ENCODE results near the gene ACTG2.
"Not testable (repeated sequence)": the region's sequence is repeated elsewhere in the genome, so short reads cannot be mapped to it uniquely, and the experiment has no call there.

The ACTG2 gene

GRCh38 chr2:73938718-73939352, 46.0 kb downstream of the ACTG2 start:
- no peak for DNase-seq

GRCh38 chr2:73939419-73939818, 46.6 kb downstream of the ACTG2 start:
- peak; percentile 29 for DNase-seq

GRCh38 chr2:73940066-73940465, 47.3 kb downstream of the ACTG2 start:
- DNase-seq, result not testable (repeated sequence)

- no peak for DNase-seq
Measured at GRCh38 chr2:73942664-73943063, 49.9 kb downstream of the ACTG2 start.

- DNase-seq, result no peak
Measured at GRCh38 chr2:73944714-73945113, 51.9 kb downstream of the ACTG2 start.

GRCh38 chr2:73946215-73946614, 53.4 kb downstream of the ACTG2 start:
- DNase-seq, result no peak

GRCh38 chr2:73946666-73947065, 53.9 kb downstream of the ACTG2 start:
- no peak for DNase-seq

GRCh38 chr2:73947412-73948018, 54.7 kb downstream of the ACTG2 start:
- no peak for DNase-seq

GRCh38 chr2:73949802-73950201, 57.0 kb downstream of the ACTG2 start:
- DNase-seq, result no peak

- DNase-seq, result peak; percentile 46
Measured at GRCh38 chr2:73952499-73953446, 60.0 kb downstream of the ACTG2 start.

GRCh38 chr2:73956218-73956865, 63.5 kb downstream of the ACTG2 start:
- no peak for DNase-seq

GRCh38 chr2:73961274-73961673, 68.5 kb downstream of the ACTG2 start:
- DNase-seq, result no peak

GRCh38 chr2:73961823-73962615, 69.2 kb downstream of the ACTG2 start:
- no peak for DNase-seq

GRCh38 chr2:73962798-73963197, 70.0 kb downstream of the ACTG2 start:
- DNase-seq, result no peak

- no peak for DNase-seq
Measured at GRCh38 chr2:73963385-73964120, 70.7 kb downstream of the ACTG2 start.

- DNase-seq, result no peak
Measured at GRCh38 chr2:73964223-73964622, 71.4 kb downstream of the ACTG2 start.

- DNase-seq, result no peak
Measured at GRCh38 chr2:73965053-73965452, 72.2 kb downstream of the ACTG2 start.

- no peak for DNase-seq
Measured at GRCh38 chr2:73968357-73968937, 75.6 kb downstream of the ACTG2 start.

- DNase-seq, result no peak
Measured at GRCh38 chr2:73969356-73969755, 76.5 kb downstream of the ACTG2 start.

All from CD4-positive, alpha-beta T cell treated with Interleukin-15 for 1 hour (primary cell).